ENCODE measurements around the gene CYP2J2.

The CYP2J2 gene

GRCh38 chr1:59877108-59877682, 49.4 kb downstream of the CYP2J2 start:
- no peak overlapping the region for H3K4me2 ChIP-seq (ENCODE audit: insufficient read depth, low read length, poor library complexity, severe bottlenecking)
- no CpG with 5 or more reads among the region's 2 CpGs for WGBS, 2 donors (ENCODE audit: extremely low coverage in 2 of 2, insufficient read length in 2 of 2, insufficient replicate concordance in 1 of 2)

GRCh38 chr1:59871746-59872145, 54.8 kb downstream of the CYP2J2 start:
- Histone ChIP-seq H3K14ac (ENCODE audit: low read length) (no peak overlapping the region), H4K91ac (ENCODE audit: low read depth, low read length, poor library complexity) (no peak overlapping the region), H2AFZ (ENCODE audit: low read length) (no peak overlapping the region), H3K23ac (ENCODE audit: low read depth, low read length, poor library complexity) (no peak overlapping the region), H3K36me3 (replicated peaks in 1 of 2; ENCODE audit: control insufficient read depth in 2 of 2, insufficient read depth in 2 of 2, low read length in 2 of 2) (no peaks in the 10 kb centered on the region), H2AK5ac (ENCODE audit: low read depth, low read length) (no peak overlapping the region), H3K27me3 (ENCODE audit: control insufficient read depth in 3 of 3, insufficient read depth in 3 of 3, low read depth in 1 of 3, low read length in 3 of 3) (no peaks in the 10 kb centered on the region), H2BK120ac (ENCODE audit: low read depth, low read length) (no peak overlapping the region), H3K4me1 (ENCODE audit: control insufficient read depth in 2 of 2, insufficient read depth in 1 of 2, low read depth in 1 of 2, low read length in 2 of 2) (no peaks in the 10 kb centered on the region), H3K27ac (replicated peaks; ENCODE audit: low read length) (no peak overlapping the region), H3K18ac (ENCODE audit: low read length) (no peak overlapping the region), H4K8ac (ENCODE audit: low read depth, low read length) (no peak overlapping the region), H2BK5ac (ENCODE audit: low read length) (no peak overlapping the region), H3K4ac (ENCODE audit: low read length) (no peak overlapping the region), H3K79me1 (ENCODE audit: low read depth, low read length) (no peaks in the 10 kb centered on the region), H3K9me3 (replicated peaks in 1 of 2; ENCODE audit: control insufficient read depth in 2 of 2, insufficient read depth in 1 of 2, low read depth in 1 of 2, low read length in 2 of 2) (no peaks in the 10 kb centered on the region), H3K9ac (ENCODE audit: low read depth, low read length, poor library complexity) (no peak overlapping the region), H2BK15ac (ENCODE audit: low read length) (no peak overlapping the region), H2BK12ac (ENCODE audit: low read length) (no peak overlapping the region), H3K4me3 (ENCODE audit: low read length in 2 of 2) (no peak overlapping the region), H3K4me2 (ENCODE audit: insufficient read depth, low read length, poor library complexity, severe bottlenecking) (no peak overlapping the region)
- no peak for DNase-seq (ENCODE audit: low spot score)

More at GRCh38 chr1:59877108-59877682, 49.4 kb downstream of the CYP2J2 start:
- no peak for DNase-seq (ENCODE audit: low spot score)
- Histone ChIP-seq H3K14ac (ENCODE audit: low read length) (no peak overlapping the region), H2BK5ac (ENCODE audit: low read length) (no peak overlapping the region), H3K4ac (ENCODE audit: low read length) (no peak overlapping the region), H2BK120ac (ENCODE audit: low read depth, low read length) (no peak overlapping the region), H4K8ac (ENCODE audit: low read depth, low read length) (no peak overlapping the region), H3K36me3 (replicated peaks in 1 of 2; ENCODE audit: control insufficient read depth in 2 of 2, insufficient read depth in 2 of 2, low read length in 2 of 2) (no peaks in the 10 kb centered on the region), H3K27me3 (ENCODE audit: control insufficient read depth in 3 of 3, insufficient read depth in 3 of 3, low read depth in 1 of 3, low read length in 3 of 3) (no peaks in the 10 kb centered on the region), H2AFZ (ENCODE audit: low read length) (no peak overlapping the region), H3K9ac (ENCODE audit: low read depth, low read length, poor library complexity) (no peak overlapping the region), H3K18ac (ENCODE audit: low read length) (no peak overlapping the region), H3K79me1 (ENCODE audit: low read depth, low read length) (no peaks in the 10 kb centered on the region), H3K23ac (ENCODE audit: low read depth, low read length, poor library complexity) (no peak overlapping the region), H3K4me3 (ENCODE audit: low read length in 2 of 2) (no peak overlapping the region), H2BK15ac (ENCODE audit: low read length) (no peak overlapping the region), H4K91ac (ENCODE audit: low read depth, low read length, poor library complexity) (no peak overlapping the region), H3K9me3 (replicated peaks in 1 of 2; ENCODE audit: control insufficient read depth in 2 of 2, insufficient read depth in 1 of 2, low read depth in 1 of 2, low read length in 2 of 2) (peaks cover 0 to 1% of the 10 kb centered on the region in 2 donors), H3K27ac (replicated peaks; ENCODE audit: low read length) (no peak overlapping the region), H2BK12ac (ENCODE audit: low read length) (no peak overlapping the region), H2AK5ac (ENCODE audit: low read depth, low read length) (no peak overlapping the region), H3K4me1 (ENCODE audit: control insufficient read depth in 2 of 2, insufficient read depth in 1 of 2, low read depth in 1 of 2, low read length in 2 of 2) (peaks cover 0 to 4% of the 10 kb centered on the region in 2 donors)

- Histone ChIP-seq H3K4ac (ENCODE audit: low read length) (no peak overlapping the region), H3K27me3 (ENCODE audit: control insufficient read depth in 3 of 3, insufficient read depth in 3 of 3, low read depth in 1 of 3, low read length in 3 of 3) (no peaks in the 10 kb centered on the region), H3K36me3 (replicated peaks in 1 of 2; ENCODE audit: control insufficient read depth in 2 of 2, insufficient read depth in 2 of 2, low read length in 2 of 2) (no peaks in the 10 kb centered on the region), H2AK5ac (ENCODE audit: low read depth, low read length) (no peak overlapping the region), H3K9me3 (replicated peaks in 1 of 2; ENCODE audit: control insufficient read depth in 2 of 2, insufficient read depth in 1 of 2, low read depth in 1 of 2, low read length in 2 of 2) (no peaks in the 10 kb centered on the region), H3K4me2 (ENCODE audit: insufficient read depth, low read length, poor library complexity, severe bottlenecking) (no peak overlapping the region), H2BK12ac (ENCODE audit: low read length) (no peak overlapping the region), H3K4me3 (ENCODE audit: low read length in 2 of 2) (no peak overlapping the region), H4K8ac (ENCODE audit: low read depth, low read length) (no peak overlapping the region), H3K79me1 (ENCODE audit: low read depth, low read length) (no peaks in the 10 kb centered on the region), H3K27ac (replicated peaks; ENCODE audit: low read length) (no peak overlapping the region), H3K4me1 (ENCODE audit: control insufficient read depth in 2 of 2, insufficient read depth in 1 of 2, low read depth in 1 of 2, low read length in 2 of 2) (no peaks in the 10 kb centered on the region), H4K91ac (ENCODE audit: low read depth, low read length, poor library complexity) (no peak overlapping the region), H2BK5ac (ENCODE audit: low read length) (no peak overlapping the region), H2BK120ac (ENCODE audit: low read depth, low read length) (no peak overlapping the region), H3K14ac (ENCODE audit: low read length) (no peak overlapping the region), H2AFZ (ENCODE audit: low read length) (no peak overlapping the region), H3K9ac (ENCODE audit: low read depth, low read length, poor library complexity) (no peak overlapping the region), H3K18ac (ENCODE audit: low read length) (no peak overlapping the region), H3K23ac (ENCODE audit: low read depth, low read length, poor library complexity) (no peak overlapping the region), H2BK15ac (ENCODE audit: low read length) (no peak overlapping the region)
- no peak for DNase-seq (ENCODE audit: low spot score)
- WGBS, 2 donors (ENCODE audit: extremely low coverage in 2 of 2, insufficient read length in 2 of 2, insufficient replicate concordance in 1 of 2), result no CpG with 5 or more reads among the region's 2 CpGs
Measured at GRCh38 chr1:59866462-59866861, 60.1 kb downstream of the CYP2J2 start.

GRCh38 chr1:59857679-59858354, 68.8 kb downstream of the CYP2J2 start:
- Histone ChIP-seq H3K18ac (ENCODE audit: low read length) (no peak overlapping the region), H3K4me3 (ENCODE audit: low read length in 2 of 2) (no peak overlapping the region), H3K4me2 (ENCODE audit: insufficient read depth, low read length, poor library complexity, severe bottlenecking) (no peak overlapping the region), H3K27ac (replicated peaks; ENCODE audit: low read length) (no peak overlapping the region), H2AK5ac (ENCODE audit: low read depth, low read length) (no peak overlapping the region), H3K79me1 (ENCODE audit: low read depth, low read length) (no peaks in the 10 kb centered on the region), H3K14ac (ENCODE audit: low read length) (no peak overlapping the region), H2BK120ac (ENCODE audit: low read depth, low read length) (no peak overlapping the region), H3K27me3 (ENCODE audit: control insufficient read depth in 3 of 3, insufficient read depth in 3 of 3, low read depth in 1 of 3, low read length in 3 of 3) (no peaks in the 10 kb centered on the region), H4K8ac (ENCODE audit: low read depth, low read length) (no peak overlapping the region), H3K9me3 (replicated peaks in 1 of 2; ENCODE audit: control insufficient read depth in 2 of 2, insufficient read depth in 1 of 2, low read depth in 1 of 2, low read length in 2 of 2) (no peaks in the 10 kb centered on the region), H3K9ac (ENCODE audit: low read depth, low read length, poor library complexity) (no peak overlapping the region), H2BK15ac (ENCODE audit: low read length) (no peak overlapping the region), H2AFZ (ENCODE audit: low read length) (peak overlapping the region; percentile 76), H4K91ac (ENCODE audit: low read depth, low read length, poor library complexity) (no peak overlapping the region), H3K4me1 (ENCODE audit: control insufficient read depth in 2 of 2, insufficient read depth in 1 of 2, low read depth in 1 of 2, low read length in 2 of 2) (peaks cover 0 to 2% of the 10 kb centered on the region in 2 donors), H2BK5ac (ENCODE audit: low read length) (no peak overlapping the region), H3K23ac (ENCODE audit: low read depth, low read length, poor library complexity) (no peak overlapping the region), H2BK12ac (ENCODE audit: low read length) (no peak overlapping the region), H3K4ac (ENCODE audit: low read length) (no peak overlapping the region), H3K36me3 (replicated peaks in 1 of 2; ENCODE audit: control insufficient read depth in 2 of 2, insufficient read depth in 2 of 2, low read length in 2 of 2) (no peaks in the 10 kb centered on the region)
- no CpG with 5 or more reads among the region's 5 CpGs for WGBS, 2 donors (ENCODE audit: extremely low coverage in 2 of 2, insufficient read length in 2 of 2, insufficient replicate concordance in 1 of 2)
- DNase-seq (ENCODE audit: low spot score), result no peak

All from neuronal stem cell (in vitro differentiated cells).